Heart left ventricle (tissue), 16 donors: Measurements from ENCODE around the gene PACSIN3. TPM values are rescaled to one million over a fixed set of nuclear protein-coding genes. Genes with fewer than 3 reads are reported as not detected.

Source experiments
- ATAC-seq, 4 donors: fragments of 200-7000 bp; cut with Tn5 transposase; one replicate each; pipeline ENCODE4 v1.9.1; 2020 to 2022; ENCODE audit warnings: moderate library complexity in 4 of 4, mild to moderate bottlenecking in 3 of 4, moderate number of reproducible peaks in 1 of 4
- DNase-seq, 5 donors: peaks; one replicate each; pipeline ENCODE4 v3.0.0-alpha.2; 2020
- H3K27ac ChIP-seq, 12 donors: fragments of 200-600 bp; sonication (generic) in 4 of 12; one replicate each; pipeline versions ENCODE4 v1.5.0 to v1.8.0; 2016 to 2022; ENCODE audit warnings: mild to moderate bottlenecking in 2 of 12
- H3K27me3 ChIP-seq, 9 donors: fragments of 200-600 bp; sonication (generic) in 2 of 9; one replicate each; pipeline versions ENCODE4 v1.5.1 to v1.8.0; 2016 to 2022; ENCODE audit warnings: mild to moderate bottlenecking in 3 of 9
- H3K36me3 ChIP-seq, 9 donors: fragments of 200-600 bp; sonication (generic) in 2 of 9; one replicate each; pipeline versions ENCODE4 v1.5.0 to v1.8.0; 2018 to 2022; ENCODE audit warnings: mild to moderate bottlenecking in 2 of 9
- H3K4me1 ChIP-seq, 12 donors: fragments of 200-600 bp; sonication (generic) in 4 of 12; one replicate each; pipeline versions ENCODE4 v1.5.0 to v1.8.0; 2016 to 2022; ENCODE audit warnings: mild to moderate bottlenecking in 3 of 12
- H3K4me3 ChIP-seq, 12 donors: fragments of 200-600 bp; sonication (generic) in 4 of 12; one replicate each; pipeline versions ENCODE4 v1.5.0 to v1.8.0; 2017 to 2022; ENCODE audit warnings: mild to moderate bottlenecking in 9 of 12, moderate library complexity in 4 of 12
- H3K9me3 ChIP-seq, 12 donors: fragments of 200-600 bp; sonication (generic) in 4 of 12; one replicate each; pipeline versions ENCODE4 v1.5.0 to v1.8.0; 2016 to 2022; ENCODE audit warnings: mild to moderate bottlenecking in 1 of 12
- CTCF ChIP-seq, 12 donors: fragments of 200-600 bp; sonication (generic) in 4 of 12; IDR thresholded peaks; one replicate each; pipeline versions ENCODE4 v1.5.0 to v1.8.0; 2018 to 2022; ENCODE audit warnings: antibody characterized with exemption in 12 of 12, mild to moderate bottlenecking in 5 of 12
- POLR2A ChIP-seq, 2 donors: fragments of 450-650 bp; IDR thresholded peaks; one replicate each; pipeline ENCODE4 v1.6.1; 2017; ENCODE audit warnings: antibody characterized with exemption in 2 of 2, mild to moderate bottlenecking in 2 of 2, moderate library complexity in 2 of 2
- WGBS, 4 donors: extraction: QIAGEN DNeasy Blood & Tissue Kit in 2 of 4; methylation state at CpG; one replicate each; pipeline versions ENCODE4 v1.1.5 to v1.1.7; 2013 to 2018; 5-methylcytosine and 5-hydroxymethylcytosine counted together
- intact Hi-C, 10 donors: fragments of 100-400 bp; cut with DNase I; formaldehyde crosslinking; loops; one replicate each; pipeline versions ENCODE4 v1.11.1 to v1.14.2; 2022
- polyA plus RNA-seq, 2 donors: library from polyadenylated mRNA; stranded (reverse); fragments of 200-250 nt; gene quantifications; one replicate each; pipeline ENCODE4 v1.2.3, GENCODE V29; 2013
- total RNA-seq, 9 donors: library from RNA; depleted of rRNA in 2 of 9; stranded (reverse); fragments of >200 nt in 2 of 9; fragmentation: NEBNext Ultra II Directional in 3 of 9; extraction: Animal tissue kit (Norgen Biotek cat#: 25700) in 3 of 9; gene quantifications; one replicate each; pipeline versions ENCODE4 v1.1.0 to v1.2.4, GENCODE V29; 2016 to 2023
- donor health status: ischemic (EF 13 %, LVEDD 7.1; RV severe dilation, severe dysfunction).
- donor health status: healthy with polysubstance abuse.
- donor health status: DM: no; HTN: yes; CAD: no.
- donor health status: DM: no; HTN: no; CAD: no.
- donor health status: ischemic (EF 25% LVEDD 6.9; RV normal size, moderate dysfunction).
- donor health status: ischemic (EF 25% LVEDD 5.7; RV mildly dilated, moderate dysfunction).
- donor health status: healthy.
- donor health status: DM: yes; HTN: yes; CAD: no.
- donor health status: ischemic (EF 35%, LVEDD 5.7; RV mildly dilated, moderate dysfunction).
- donor health status: nonischemic (EF 11% LVEDD 7.7; RV severe dilation, severe dysfunction).
- donor health status: DM: yes; HTN: yes; CAD: no.
- donor health status: PGD.
- donor health status: ischemic (EF 29% LVEDD 5.4; RV normal size, mild dysfunction).
- donor health status: nonischemic (EF 23%, LVEDD 6.1; RV moderate dilation, normal function).

Gene PACSIN3
- total and polyA plus RNA-seq, 11 donors, result 123 to 330 (median 211) TPM

- DNase-seq (no peak), ATAC-seq (peak in 1 of 4 donors; percentile 4)
- Histone ChIP-seq H3K4me3 (no peak overlapping the region), H3K36me3 (peaks cover 0 to 14% (median 0%) of the 10 kb centered on the region in 9 donors), H3K27me3 (no peaks in the 10 kb centered on the region), H3K9me3 (no peaks in the 10 kb centered on the region), H3K27ac (peak overlapping the region in 1 of 12 donors; percentile 32), H3K4me1 (peaks cover 0 to 30% (median 22%) of the 10 kb centered on the region in 12 donors)
- TF ChIP-seq CTCF (IDR thresholded peaks at IDR 0.05), result no peak
- WGBS, 4 donors, result 88 to 89% (median 88%) methylated on average over 15 to 16 of the region's 16 CpGs
- intact Hi-C loops, result loop anchor here in 7 of 10 donors (2.0 to 5.0 kb wide), 2 partner anchors 150 to 264 kb away; no protein-coding TSS in a partner anchor
Measured at GRCh38 chr11:47152126-47152952, 33.9 kb downstream of the PACSIN3 start.

- no peak overlapping the region for H3K4me3 ChIP-seq
- no peak for ATAC-seq
- intact Hi-C loops, result loop anchor here in 1 of 10 donors (5.0 kb wide), 1 partner anchor 147 kb away; no protein-coding TSS in a partner anchor
- WGBS, 4 donors, result 57 to 79% (median 70%) methylated on average over 2 of the region's 2 CpGs
- no peak for TF ChIP-seq POLR2A (IDR thresholded peaks at IDR 0.05)
- no peak for TF ChIP-seq CTCF (IDR thresholded peaks at IDR 0.05)
- peaks cover 0 to 30% (median 22%) of the 10 kb centered on the region in 12 donors for H3K4me1 ChIP-seq
- H3K36me3 ChIP-seq, result no peaks in the 10 kb centered on the region
- H3K27ac ChIP-seq, result no peak overlapping the region
- no peaks in the 10 kb centered on the region for H3K9me3 ChIP-seq
- DNase-seq, result no peak
- H3K27me3 ChIP-seq, result no peaks in the 10 kb centered on the region
Measured at GRCh38 chr11:47149782-47150181, 36.5 kb downstream of the PACSIN3 start.

DNA sequence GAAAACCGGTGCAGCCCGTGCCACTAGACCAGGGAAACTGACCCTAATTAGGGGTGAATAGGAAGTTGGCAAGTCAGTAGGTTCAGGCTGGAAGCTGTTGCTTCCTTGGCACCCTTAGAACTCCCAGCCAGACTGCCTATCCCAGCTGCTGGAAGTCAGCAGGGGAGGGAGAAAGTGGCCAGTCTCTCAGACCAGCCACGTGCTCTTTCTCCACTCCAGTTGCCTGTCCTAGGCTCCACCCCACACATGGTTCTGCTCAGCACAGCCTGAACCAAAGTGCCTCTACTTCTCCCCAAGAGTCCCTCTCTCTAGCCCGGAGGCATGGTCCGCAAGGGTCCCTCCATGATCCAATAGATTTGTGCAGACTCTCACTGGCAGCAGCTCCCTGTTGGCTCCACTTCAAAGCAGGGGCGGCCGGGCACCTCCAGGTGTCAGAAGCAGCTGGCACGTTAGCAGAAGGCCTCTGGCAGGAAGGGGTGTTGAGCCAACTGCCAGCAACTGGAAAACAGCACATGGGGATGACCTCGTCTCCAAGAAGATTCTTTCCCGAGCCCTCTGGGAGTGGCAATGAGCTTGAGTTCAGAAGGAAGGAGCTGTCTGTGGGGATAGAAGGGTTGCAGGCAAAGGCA lies 37.2 kb downstream of the PACSIN3 start:
- no peaks in the 10 kb centered on the region for H3K36me3 ChIP-seq
- H3K4me3 ChIP-seq, result no peak overlapping the region
- TF ChIP-seq POLR2A (IDR thresholded peaks at IDR 0.05) (no peak), CTCF (IDR thresholded peaks at IDR 0.05) (no peak)
- WGBS, 4 donors, result 47 to 59% (median 53%) methylated on average over 9 to 10 of the region's 10 CpGs
- no peaks in the 10 kb centered on the region for H3K9me3 ChIP-seq
- H3K27ac ChIP-seq, result no peak overlapping the region
- DNase-seq (peak in 2 of 5 donors; percentile 46 to 65), ATAC-seq (peak; percentile 64 to 76 (median 74))
- intact Hi-C loops, result no loop called here
- H3K4me1 ChIP-seq, result peaks cover 0 to 30% (median 23%) of the 10 kb centered on the region in 12 donors
- no peaks in the 10 kb centered on the region for H3K27me3 ChIP-seq

DNA sequence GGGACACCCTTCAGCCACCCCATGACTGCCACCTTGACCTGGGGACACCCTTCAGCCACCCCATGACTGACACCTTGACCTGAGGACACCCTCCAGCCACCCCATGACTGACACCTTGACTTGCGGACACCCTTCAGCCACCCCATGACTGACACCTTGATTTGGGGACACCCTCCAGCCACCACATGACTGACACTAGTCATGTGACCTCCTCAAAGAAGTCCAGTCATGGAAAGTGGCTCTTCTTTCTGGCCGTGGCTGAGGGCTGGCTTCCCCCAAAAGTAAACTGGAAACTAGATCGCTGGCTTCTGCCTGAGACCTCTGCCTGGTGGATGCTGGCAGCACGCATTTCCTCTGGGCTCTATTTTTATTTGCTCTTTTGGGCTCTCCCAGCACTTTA lies 38.0 kb downstream of the PACSIN3 start:
- no peak overlapping the region for H3K27ac ChIP-seq
- DNase-seq, result no peak
- no peaks in the 10 kb centered on the region for H3K27me3 ChIP-seq
- TF ChIP-seq CTCF (IDR thresholded peaks at IDR 0.05) (no peak), POLR2A (IDR thresholded peaks at IDR 0.05) (no peak)
- no peaks in the 10 kb centered on the region for H3K9me3 ChIP-seq
- intact Hi-C loops, result no loop called here
- 86 to 93% (median 90%) methylated on average over 4 of the region's 4 CpGs for WGBS, 4 donors
- no peaks in the 10 kb centered on the region for H3K36me3 ChIP-seq
- H3K4me3 ChIP-seq, result no peak overlapping the region
- H3K4me1 ChIP-seq, result peaks cover 0 to 29% (median 22%) of the 10 kb centered on the region in 12 donors
- ATAC-seq, result no peak
